ENCODE data around the gene VWC2L. TPM values are rescaled to one million over a fixed set of nuclear protein-coding genes. Genes with fewer than 3 reads are reported as not detected.
A peak's percentile ranks its signal among the peaks of the same experiment; 100 is the strongest.

VWC2L gene
- total and polyA plus RNA-seq, 2 of the 8 experiments (the other 6 are each of a cell fraction or from before 2014, with no cell fraction given), result not detected

DNA sequence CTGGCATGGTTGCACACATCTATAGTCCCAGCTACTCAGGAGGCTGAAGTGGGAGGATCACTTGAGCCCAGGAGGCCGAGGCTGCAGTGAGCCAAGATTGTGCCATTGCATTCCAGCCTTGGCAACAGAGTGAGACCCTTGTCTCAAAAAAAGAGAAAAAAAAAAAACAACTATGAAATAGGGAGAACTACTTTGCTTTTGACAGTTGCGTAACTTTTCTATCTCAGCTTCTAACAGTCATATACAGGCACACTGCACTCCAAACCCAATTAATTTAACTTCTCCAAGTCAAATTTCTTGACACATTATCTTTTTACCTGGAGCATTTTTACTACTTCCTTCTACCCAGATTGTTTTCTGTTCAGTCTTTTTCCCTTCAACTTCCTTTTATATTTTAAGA lies 24.1 kb upstream of the VWC2L start:
- Histone ChIP-seq H3K23me2 (ENCODE audit: low read depth, low read length) (no peaks in the 10 kb centered on the region), H3K23ac (ENCODE audit: insufficient read length) (no peak overlapping the region), H3K4ac (replicated peaks; ENCODE audit: insufficient read length, low read depth, low read length) (no peak overlapping the region), H3K9me3 (ENCODE audit: insufficient read depth in 2 of 2, low read depth in 1 of 2, low read length in 1 of 2) (no peaks in the 10 kb centered on the region), H2BK120ac (replicated peaks; ENCODE audit: low read depth, low read length) (no peak overlapping the region), H3K18ac (ENCODE audit: extremely low read depth, low read length) (no peak overlapping the region), H3K56ac (replicated peaks; ENCODE audit: insufficient read length, low read depth, low read length) (no peak overlapping the region), H2BK12ac (ENCODE audit: low read depth, low read length) (no peak overlapping the region), H3K79me1 (ENCODE audit: low read depth, low read length) (no peaks in the 10 kb centered on the region), H3K79me2 (ENCODE audit: control insufficient read depth in 1 of 2, insufficient read depth in 2 of 2, low read length in 2 of 2) (no peaks in the 10 kb centered on the region), H4K91ac (replicated peaks; ENCODE audit: insufficient read length, low read length) (no peak overlapping the region), H2BK20ac (ENCODE audit: low read length) (no peak overlapping the region), H2BK15ac (ENCODE audit: low read length) (no peak overlapping the region), H3K14ac (ENCODE audit: insufficient read length) (no peak overlapping the region), H2BK5ac (ENCODE audit: low read depth, low read length) (no peak overlapping the region), H3K4me1 (replicated peaks in 1 of 4; ENCODE audit: control insufficient read depth in 3 of 4, insufficient read depth in 4 of 4, low read length in 3 of 4) (no peaks in the 10 kb centered on the region), H2AFZ (ENCODE audit: low read length) (no peak overlapping the region), H3K9ac (replicated peaks in 1 of 4; ENCODE audit: extremely low read depth in 1 of 4, low read depth in 3 of 4, low read length in 3 of 4) (no peak overlapping the region), H4K5ac (ENCODE audit: insufficient read length, low read depth, low read length) (no peak overlapping the region), H3K27ac (ENCODE audit: low read depth, low read length) (no peak overlapping the region), H3K4me3 (ENCODE audit: extremely low read depth in 1 of 4, insufficient read depth in 2 of 4, low read depth in 3 of 4, low read length in 4 of 4) (no peak overlapping the region), H3K4me2 (ENCODE audit: insufficient read depth in 1 of 2, low read depth in 2 of 2, low read length in 2 of 2) (no peak overlapping the region), H4K8ac (ENCODE audit: extremely low read depth, insufficient read depth, low read length) (no peak overlapping the region), H3K27me3 (replicated peaks in 1 of 4; ENCODE audit: control insufficient read depth in 3 of 4, extremely low read depth in 1 of 4, insufficient read depth in 3 of 4, low read length in 3 of 4) (no peaks in the 10 kb centered on the region), H3K36me3 (ENCODE audit: control insufficient read depth in 2 of 4, insufficient read depth in 4 of 4, low read length in 3 of 4) (no peaks in the 10 kb centered on the region), H4K20me1 (replicated peaks in 1 of 2; ENCODE audit: control insufficient read depth in 1 of 2, insufficient read depth in 2 of 2, low read length in 2 of 2) (no peaks in the 10 kb centered on the region), H2AK5ac (ENCODE audit: low read depth, low read length) (no peak overlapping the region)
- ChIA-PET POLR2A (ENCODE audit: partially characterized antibody) (no interaction called here), CTCF (ENCODE audit: partially characterized antibody) (interaction anchor here (0.9 kb wide), 1 partner anchor 24 kb away, joined by 3 read pairs; the partner anchor contains the start of gene VWC2L)
- no peak for DNase-seq (ENCODE audit: low read depth in 1 of 2, low spot score in 2 of 2)
- WGBS, 2 experiments (ENCODE audit: extremely low coverage in 1 of 2, insufficient coverage in 1 of 2, insufficient read length in 1 of 2, insufficient replicate concordance in 2 of 2, low coverage in 1 of 2, low lambda C conversion rate in 2 of 2, missing lambda C conversion rate in 1 of 2), result 90% methylated on average over 2 of the region's 2 CpGs; no CpG with 5 or more reads in 1 of the 2 experiments
- TF ChIP-seq CHD1 (IDR thresholded peaks at IDR 0.05; ENCODE audit: low read depth, low read length), result no peak
- peak; percentile 34; the same call in 1 of the 2 replicates for TF ChIP-seq CEBPB (IDR thresholded peaks at IDR 0.05; ENCODE audit: low read depth, low read length)
- FAIRE-seq, result no peak

Measured in H1 (cell line).